RWPE1 (cell line): Measurements from ENCODE around the gene NAALADL1.
A peak's percentile ranks its signal among the peaks of the same experiment; 100 is the strongest.

Experiments used
- CTCF ChIA-PET: fragments of 350-600 bp; sonication (Branson Sonifier 250); formaldehyde crosslinking; extraction: SDS; loops from one replicate; lab custom pipeline; 2021; lab: Yijun Ruan, JAX
- POLR2A ChIA-PET: fragments of 400-600 bp; formaldehyde crosslinking; extraction: SDS; loops from one replicate; lab custom pipeline; 2020; ENCODE audit warnings: antibody characterized with exemption; ENCODE audit not compliant: low non-redundant PET; lab: Yijun Ruan, JAX
- DNase-seq: peaks from one replicate; pipeline ENCODE4 v3.0.0; 2012; ENCODE audit warnings: low spot score
- H3K27ac ChIP-seq: fragments of 450-650 bp; 2 replicates; pipeline ENCODE4 v1.5.1; 2017
- TF ChIP-seq, protein P1 (sequence below): fragments of 450-650 bp; conservative IDR thresholded peaks from 2 replicates; pipeline ENCODE4 v1.5.1; 2017; ENCODE audit warnings: low read depth, mild to moderate bottlenecking

The NAALADL1 gene

DNA sequence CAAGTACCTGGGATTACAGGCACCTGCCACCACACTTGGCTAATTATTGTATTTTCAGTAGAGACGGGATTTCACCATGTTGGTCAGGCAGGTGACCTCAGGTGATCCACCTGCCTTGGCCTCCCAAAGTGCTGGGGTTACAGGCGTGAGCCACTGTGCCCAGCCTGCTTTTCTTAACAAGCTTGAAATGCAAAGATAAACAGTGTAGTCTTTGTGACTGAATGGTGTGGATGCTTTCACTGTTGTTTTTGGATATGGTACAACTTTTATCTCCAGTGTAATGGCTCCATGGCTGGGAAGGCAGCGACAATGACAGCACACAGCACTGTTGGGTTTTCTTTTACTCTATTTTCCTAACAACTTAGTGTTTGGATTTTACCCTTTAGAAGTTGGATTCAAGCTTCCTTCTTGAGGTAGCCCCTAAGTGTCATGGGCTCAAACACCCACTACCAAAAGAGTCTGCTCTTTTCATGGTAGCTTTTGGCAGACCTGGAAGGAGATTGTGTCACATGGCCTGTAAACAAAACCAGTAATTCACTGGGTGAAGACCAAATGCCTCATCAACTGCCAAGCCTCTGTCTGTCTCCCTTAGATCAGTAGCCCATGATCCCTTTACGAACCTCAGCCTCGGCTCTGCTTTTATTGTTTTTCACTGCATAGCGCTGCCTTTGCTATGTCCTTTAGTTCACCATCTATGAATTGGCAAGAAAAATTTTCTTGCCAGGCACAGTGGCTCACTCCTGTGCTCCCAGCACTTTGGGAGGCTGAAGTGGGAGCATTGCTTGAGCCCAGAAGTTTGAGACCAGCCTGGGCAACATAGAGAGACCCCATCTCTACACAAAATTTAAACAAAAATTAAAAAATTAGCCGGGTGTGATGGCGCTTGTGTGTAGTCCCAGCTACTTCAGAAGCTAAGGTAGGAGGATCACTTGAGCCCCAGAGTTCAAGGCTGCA, 44.1 kb upstream of the NAALADL1 start:
- no peak for DNase-seq
- TF ChIP-seq, protein P1, sequence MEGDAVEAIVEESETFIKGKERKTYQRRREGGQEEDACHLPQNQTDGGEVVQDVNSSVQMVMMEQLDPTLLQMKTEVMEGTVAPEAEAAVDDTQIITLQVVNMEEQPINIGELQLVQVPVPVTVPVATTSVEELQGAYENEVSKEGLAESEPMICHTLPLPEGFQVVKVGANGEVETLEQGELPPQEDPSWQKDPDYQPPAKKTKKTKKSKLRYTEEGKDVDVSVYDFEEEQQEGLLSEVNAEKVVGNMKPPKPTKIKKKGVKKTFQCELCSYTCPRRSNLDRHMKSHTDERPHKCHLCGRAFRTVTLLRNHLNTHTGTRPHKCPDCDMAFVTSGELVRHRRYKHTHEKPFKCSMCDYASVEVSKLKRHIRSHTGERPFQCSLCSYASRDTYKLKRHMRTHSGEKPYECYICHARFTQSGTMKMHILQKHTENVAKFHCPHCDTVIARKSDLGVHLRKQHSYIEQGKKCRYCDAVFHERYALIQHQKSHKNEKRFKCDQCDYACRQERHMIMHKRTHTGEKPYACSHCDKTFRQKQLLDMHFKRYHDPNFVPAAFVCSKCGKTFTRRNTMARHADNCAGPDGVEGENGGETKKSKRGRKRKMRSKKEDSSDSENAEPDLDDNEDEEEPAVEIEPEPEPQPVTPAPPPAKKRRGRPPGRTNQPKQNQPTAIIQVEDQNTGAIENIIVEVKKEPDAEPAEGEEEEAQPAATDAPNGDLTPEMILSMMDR = no peak
- H3K27ac ChIP-seq = no peak overlapping the region
- ChIA-PET CTCF (interaction anchor here (0.6 to 2.0 kb wide), 4 partner anchors 8 to 300 kb away, joined by 3 to 10 read pairs (median 4); partner anchors contain the start of gene TM7SF2), POLR2A (interaction anchor here (0.7 kb wide), 1 partner anchor 257 kb away, joined by 3 read pairs; no protein-coding TSS in a partner anchor)

DNA sequence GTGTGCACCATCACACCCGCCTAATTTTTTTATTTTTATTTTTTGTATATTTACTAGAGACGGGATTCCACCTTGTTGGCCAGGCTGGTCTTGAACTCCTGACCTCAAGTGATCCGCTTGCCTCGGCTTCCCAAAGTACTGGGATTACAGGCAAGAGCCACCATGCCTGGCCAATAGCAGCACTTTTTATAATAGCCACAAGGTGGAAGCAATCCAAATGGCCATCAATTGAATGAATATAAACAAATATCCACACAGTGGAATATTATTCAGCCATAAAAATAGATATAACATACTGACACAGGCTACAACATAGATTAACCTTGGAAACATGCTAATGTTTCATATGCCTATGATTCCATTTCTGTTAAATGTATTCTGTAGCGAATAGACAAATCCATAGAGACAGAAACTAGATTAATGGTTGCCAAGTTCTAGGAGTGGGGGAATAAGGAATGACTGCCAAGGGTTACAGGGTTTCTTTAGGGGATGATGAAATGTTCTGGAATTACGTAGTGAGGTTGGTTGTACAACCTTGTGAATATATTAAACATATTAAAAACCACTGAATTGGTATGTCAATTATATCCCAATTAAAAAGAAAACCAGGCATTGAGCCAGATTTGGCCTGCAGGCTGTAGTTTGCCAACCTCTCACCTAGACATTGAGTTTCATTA, 42.5 kb upstream of the NAALADL1 start:
- ChIA-PET CTCF (interaction anchor here (0.6 to 2.0 kb wide), 2 partner anchors 8 to 10 kb away, joined by 5 to 10 read pairs; no protein-coding TSS in a partner anchor), POLR2A (interaction anchor here (0.6 kb wide), 1 partner anchor 322 kb away, joined by 4 read pairs; the partner anchor contains the start of gene NEAT1)
- no peak for DNase-seq
- TF ChIP-seq, protein P1 = no peak
- no peak overlapping the region for H3K27ac ChIP-seq

DNA sequence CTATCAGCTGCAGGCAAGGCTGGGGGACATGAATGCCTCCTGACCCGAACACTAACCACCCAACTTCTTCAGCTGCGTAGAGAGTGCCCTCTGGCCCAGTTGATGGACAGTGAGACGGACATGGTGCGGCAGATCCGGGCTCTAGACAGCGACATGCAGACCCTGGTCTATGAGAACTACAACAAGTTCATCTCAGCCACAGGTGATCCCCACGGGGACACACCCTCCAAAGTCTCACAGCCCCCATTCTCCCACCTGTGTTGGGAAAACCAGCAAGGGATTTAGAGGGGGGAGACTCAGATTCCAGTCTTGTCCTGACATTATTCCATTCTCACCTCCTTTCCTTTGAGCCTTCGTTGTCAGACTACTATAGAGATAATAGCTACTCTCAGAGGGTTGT, 38.6 kb upstream of the NAALADL1 start:
- TF ChIP-seq, protein P1 = no peak
- DNase-seq = no peak
- ChIA-PET POLR2A (interaction anchor here (0.7 to 1.3 kb wide), 2 partner anchors 38 to 85 kb away, joined by 3 read pairs; partner anchors contain the start of gene CAPN1), CTCF (interaction anchor here (0.7 to 3.1 kb wide), 3 partner anchors 11 to 16 kb away, joined by 3 to 13 read pairs (median 3); no protein-coding TSS in a partner anchor)
- peak overlapping the region; percentile 85 for H3K27ac ChIP-seq

DNA sequence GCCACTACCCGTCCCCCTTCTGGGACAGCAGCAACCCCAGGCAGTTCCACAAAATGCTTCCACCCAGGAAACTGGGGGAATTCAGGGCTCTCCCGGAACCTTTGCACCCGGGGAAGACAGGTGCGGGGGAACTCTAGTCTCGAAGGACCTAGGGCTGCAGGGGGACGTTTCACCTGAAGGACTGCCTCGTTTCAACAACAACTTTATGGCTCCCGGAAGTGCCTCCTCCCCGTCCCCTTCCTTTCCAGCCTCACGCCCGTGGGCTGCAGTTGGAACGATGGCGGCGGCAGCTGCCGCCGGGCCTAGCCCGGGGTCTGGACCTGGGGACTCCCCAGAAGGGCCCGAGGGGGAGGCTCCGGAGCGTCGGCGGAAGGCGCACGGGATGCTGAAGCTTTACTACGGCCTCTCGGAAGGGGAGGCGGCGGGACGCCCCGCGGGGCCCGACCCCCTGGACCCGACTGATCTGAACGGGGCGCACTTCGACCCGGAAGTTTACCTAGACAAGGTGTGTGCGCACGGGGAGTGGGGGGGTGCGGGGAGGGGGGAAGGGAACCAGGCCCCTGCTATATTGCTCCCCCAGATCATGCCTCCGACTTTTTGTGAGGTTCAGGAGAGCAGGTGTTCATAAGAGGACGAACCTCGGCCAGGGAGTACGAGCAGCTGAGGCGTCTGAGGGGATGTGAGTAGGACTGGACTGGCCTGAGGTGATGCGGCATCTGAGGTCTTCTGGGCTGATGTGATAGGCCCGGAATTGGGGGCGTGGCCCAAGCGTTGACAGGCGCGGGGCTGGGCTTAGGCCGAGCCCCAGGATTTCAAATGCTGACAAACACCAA, 37.8 kb upstream of the NAALADL1 start, which contains the start of gene VPS51:
Gene VPS51 (plus strand): TSS at position 241 of the 833 bp plus-strand sequence. CDS start 37 bp downstream, at position 278.
- POLR2A ChIA-PET = interaction anchor here (1.3 kb wide), 1 partner anchor 86 kb away, joined by 3 read pairs; the partner anchor contains the start of gene CAPN1

DNA sequence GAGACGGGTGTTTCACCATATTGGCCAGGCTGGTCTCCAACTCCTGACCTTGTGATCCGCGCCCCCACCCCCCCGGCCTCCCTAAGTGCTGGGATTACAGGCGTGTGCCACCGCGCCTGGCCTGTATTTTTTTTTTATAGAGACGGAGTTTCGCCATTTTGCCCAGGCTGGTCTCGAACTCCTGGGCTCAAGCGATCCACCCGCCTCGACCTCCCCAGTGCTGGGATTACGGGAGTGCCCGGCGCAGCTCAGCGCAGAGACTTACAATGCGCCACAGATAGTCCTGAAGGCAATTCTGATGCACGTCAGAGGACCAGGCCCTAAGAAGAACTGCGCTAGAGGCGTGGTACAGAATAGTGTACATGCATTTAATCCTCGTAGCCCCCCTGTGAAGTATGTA, 37.1 kb upstream of the NAALADL1 start:
- TF ChIP-seq, protein P1 = no peak
- ChIA-PET CTCF (interaction anchor here (1.4 kb wide), 1 partner anchor 15 kb away, joined by 4 read pairs; no protein-coding TSS in a partner anchor), POLR2A (no interaction called here)
- peak overlapping the region; percentile 85 for H3K27ac ChIP-seq
- DNase-seq = no peak

More for the DNA sequence above, 37.8 kb upstream of the NAALADL1 start, which contains the start of gene VPS51:
- peak; percentile 93 for DNase-seq
- CTCF ChIA-PET = interaction anchor here (0.7 to 3.1 kb wide), 2 partner anchors 14 to 17 kb away, joined by 3 to 13 read pairs; no protein-coding TSS in a partner anchor
- TF ChIP-seq, protein P1 = no peak
- H3K27ac ChIP-seq = peak within 1 kb of the TSS; percentile 85
